Measurements from ENCODE around the gene SOX1. TPM values are rescaled to one million over a fixed set of nuclear protein-coding genes. Genes with fewer than 3 reads are reported as not detected.

Gene SOX1
- polyA plus RNA-seq, 1 of the 3 experiments (the other 2 are of a cell fraction), result not detected

GRCh38 chr13:112072534-112073244 is 5.7 kb downstream of the SOX1 start:
- no peak overlapping the region for H3K4me2 ChIP-seq
- no peaks in the 10 kb centered on the region for H3F3A ChIP-seq (replicated peaks; ENCODE audit: insufficient read depth)
- H3K27me3 ChIP-seq (ENCODE audit: insufficient read depth), result peaks cover 82% of the 10 kb centered on the region
- no peaks in the 10 kb centered on the region for H3K36me3 ChIP-seq (replicated peaks in 1 of 2; ENCODE audit: control insufficient read depth in 1 of 2, insufficient read depth in 2 of 2, low read length in 1 of 2)
- H3K27ac ChIP-seq (ENCODE audit: low read depth in 2 of 2, low read length in 1 of 2), result no peak overlapping the region
- no peak overlapping the region for H3K9ac ChIP-seq
- no peak overlapping the region for H3K4me3 ChIP-seq (ENCODE audit: low read depth in 2 of 2, low read length in 1 of 2)
- no peaks in the 10 kb centered on the region for H3K9me2 ChIP-seq
- POLR2A ChIA-PET, result no interaction called here
- H3K9me3 ChIP-seq, result no peaks in the 10 kb centered on the region
- no peak overlapping the region for H2AFZ ChIP-seq (ENCODE audit: low read depth)
- no peak for DNase-seq
- no peaks in the 10 kb centered on the region for H3K4me1 ChIP-seq (ENCODE audit: control insufficient read depth in 1 of 2, insufficient read depth in 2 of 2, low read depth in 1 of 2, low read length in 1 of 2)
- WGBS (ENCODE audit: low lambda C conversion rate), result 11% methylated on average over 16 of the region's 77 CpGs
- H4K20me1 ChIP-seq (ENCODE audit: insufficient read depth), result no peaks in the 10 kb centered on the region
- CTCF ChIA-PET, result no interaction called here
- TF ChIP-seq EP300 (IDR thresholded peaks at IDR 0.05; ENCODE audit: borderline replicate concordance in 1 of 2, low read depth in 1 of 2, low read length in 1 of 2), result no peak
- no peak for TF ChIP-seq JUND (IDR thresholded peaks at IDR 0.05)
- no peak for TF ChIP-seq CTCF (IDR thresholded peaks at IDR 0.05)
- no peak for TF ChIP-seq MXI1 (IDR thresholded peaks at IDR 0.05; ENCODE audit: low read depth, low read length)
- H3K79me2 ChIP-seq (ENCODE audit: insufficient read depth), result no peaks in the 10 kb centered on the region

GRCh38 chr13:112073245-112074138 is 6.5 kb downstream of the SOX1 start:
- Histone ChIP-seq H3K27ac (ENCODE audit: low read depth in 2 of 2, low read length in 1 of 2) (no peak overlapping the region), H3K79me2 (ENCODE audit: insufficient read depth) (no peaks in the 10 kb centered on the region), H3K36me3 (replicated peaks in 1 of 2; ENCODE audit: control insufficient read depth in 1 of 2, insufficient read depth in 2 of 2, low read length in 1 of 2) (no peaks in the 10 kb centered on the region), H3K4me1 (ENCODE audit: control insufficient read depth in 1 of 2, insufficient read depth in 2 of 2, low read depth in 1 of 2, low read length in 1 of 2) (no peaks in the 10 kb centered on the region), H3K9me3 (no peaks in the 10 kb centered on the region), H4K20me1 (ENCODE audit: insufficient read depth) (no peaks in the 10 kb centered on the region), H3K9ac (no peak overlapping the region), H3K27me3 (ENCODE audit: insufficient read depth) (peaks cover 88% of the 10 kb centered on the region), H2AFZ (ENCODE audit: low read depth) (no peak overlapping the region), H3K9me2 (no peaks in the 10 kb centered on the region), H3K4me3 (ENCODE audit: low read depth in 2 of 2, low read length in 1 of 2) (no peak overlapping the region), H3F3A (replicated peaks; ENCODE audit: insufficient read depth) (no peaks in the 10 kb centered on the region), H3K4me2 (no peak overlapping the region)
- no peak for DNase-seq
- no peak for TF ChIP-seq NRF1 (IDR thresholded peaks at IDR 0.05; ENCODE audit: low read depth, low read length)
- TF ChIP-seq RXRA (IDR thresholded peaks at IDR 0.05; ENCODE audit: borderline replicate concordance, low read depth), result no peak
- TF ChIP-seq USF1 (IDR thresholded peaks at IDR 0.05; ENCODE audit: borderline replicate concordance, low read depth), result no peak
- TF ChIP-seq GABPA (IDR thresholded peaks at IDR 0.05; ENCODE audit: low read depth), result no peak
- TF ChIP-seq TCF12 (IDR thresholded peaks at IDR 0.05), result no peak
- TF ChIP-seq FOXJ3 (CRISPR knock-in tag; IDR thresholded peaks at IDR 0.05), result no peak
- ChIA-PET CTCF (no interaction called here), POLR2A (no interaction called here)
- WGBS (ENCODE audit: low lambda C conversion rate), result 10% methylated on average over 55 of the region's 77 CpGs
